ENCODE data around the gene RAVER1.
"Not testable (repeated sequence)": the region's sequence is repeated elsewhere in the genome, so short reads cannot be mapped to it uniquely, and the experiment has no call there.

- not testable (repeated sequence) for TF ChIP-seq ZNF658 (tag by site-specific recombination; IDR thresholded peaks at IDR 0.05); CTCF (tag by site-specific recombination; IDR thresholded peaks at IDR 0.05); GLIS2 (tag by site-specific recombination; IDR thresholded peaks at IDR 0.05); ZNF501 (tag by site-specific recombination; IDR thresholded peaks at IDR 0.05); ZNF830 (tag by site-specific recombination; IDR thresholded peaks at IDR 0.05; ENCODE audit: low read depth)
These were observed 3.4 kb upstream of the RAVER1 start for GRCh38 chr19:10336725-10337124.

Data from HEK293 (cell line).